IPS DF 4.7 (cell line): ENCODE data around the gene TAS1R3.

Experiments used
- DNase-seq: peaks from one replicate; pipeline ENCODE4 v3.0.0-alpha.2; 2013; ENCODE audit warnings: low spot score; ENCODE audit errors: extremely low read depth

TAS1R3 gene

DNA sequence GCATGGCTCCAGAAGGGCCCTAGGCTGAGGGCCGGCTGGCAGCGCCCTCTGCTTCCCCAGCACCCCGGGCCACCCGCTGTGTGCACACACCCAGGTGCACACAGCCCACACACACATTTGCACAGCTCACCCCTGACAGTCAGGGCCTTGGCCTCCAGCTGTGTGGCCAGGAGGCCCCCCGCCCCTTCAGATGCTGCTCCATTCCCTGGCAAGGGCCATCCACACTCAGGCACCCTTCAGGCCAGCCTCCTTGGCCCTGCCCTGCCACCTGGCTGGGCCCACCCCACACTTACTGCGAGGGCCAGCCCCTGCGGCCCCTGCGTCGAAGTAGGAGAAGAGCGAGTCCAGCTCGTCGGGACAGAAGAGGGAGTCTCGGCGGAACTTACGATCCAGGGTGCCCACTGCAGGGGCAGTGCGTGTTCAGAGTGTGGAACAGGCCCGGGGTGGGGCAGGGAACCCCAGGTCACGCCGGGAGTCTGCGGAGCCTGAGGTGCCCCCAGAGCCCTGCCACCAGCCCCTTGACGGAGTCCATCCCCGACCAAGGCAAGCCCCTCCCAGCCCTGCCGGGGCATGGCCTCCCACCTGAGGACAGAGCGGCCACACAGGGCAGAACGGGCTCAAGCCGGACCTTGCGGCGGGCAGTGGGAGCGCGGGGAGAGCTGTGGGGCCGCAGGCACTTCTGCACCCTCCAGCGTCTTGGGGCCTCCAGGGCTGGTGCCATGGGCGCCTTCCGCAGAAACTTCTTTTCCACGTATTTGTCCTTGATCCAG lies 35.7 kb upstream of the TAS1R3 start:
- DNase-seq, result no peak

GRCh38 chr1:1296070-1297061 lies 34.7 kb upstream of the TAS1R3 start:
- no peak for DNase-seq

- no peak for DNase-seq
Observed at GRCh38 chr1:1297802-1298424, 33.2 kb upstream of the TAS1R3 start.

- DNase-seq, result no peak
Observed at GRCh38 chr1:1298861-1299685, 32.0 kb upstream of the TAS1R3 start.

DNA sequence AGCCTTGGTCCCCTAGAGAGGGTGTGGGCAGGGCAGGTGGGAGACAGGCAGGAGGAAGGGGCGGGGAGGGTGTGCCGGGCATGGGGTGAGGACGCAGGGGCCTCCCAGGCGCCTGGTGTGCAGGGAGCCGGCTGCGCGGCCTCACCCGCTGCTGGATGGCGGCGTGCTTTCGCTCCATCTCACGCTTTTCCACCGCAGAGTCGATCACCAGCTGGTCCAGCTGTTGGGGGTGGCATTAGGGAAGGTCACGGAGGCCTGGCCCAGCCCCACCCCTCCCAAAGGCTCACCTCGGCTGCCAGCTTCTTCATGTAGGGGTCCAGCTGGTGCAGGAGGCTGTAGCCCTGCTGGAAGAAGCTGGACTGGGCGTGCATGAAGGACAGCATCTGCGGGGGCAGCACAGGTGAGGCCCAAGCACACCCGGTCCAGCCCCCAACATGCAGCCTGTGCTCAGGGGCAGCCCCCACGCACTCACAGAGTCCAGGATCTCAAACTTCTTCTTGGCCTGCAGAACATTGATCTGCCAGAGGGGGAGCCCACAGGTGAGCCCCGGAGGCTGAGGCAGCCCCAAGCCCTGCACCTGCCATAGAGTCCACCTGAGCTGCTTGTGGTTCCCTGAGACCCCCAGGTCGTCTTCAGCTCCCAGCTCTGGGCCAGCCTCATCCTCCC lies 31.3 kb upstream of the TAS1R3 start:
- DNase-seq, result no peak

DNA sequence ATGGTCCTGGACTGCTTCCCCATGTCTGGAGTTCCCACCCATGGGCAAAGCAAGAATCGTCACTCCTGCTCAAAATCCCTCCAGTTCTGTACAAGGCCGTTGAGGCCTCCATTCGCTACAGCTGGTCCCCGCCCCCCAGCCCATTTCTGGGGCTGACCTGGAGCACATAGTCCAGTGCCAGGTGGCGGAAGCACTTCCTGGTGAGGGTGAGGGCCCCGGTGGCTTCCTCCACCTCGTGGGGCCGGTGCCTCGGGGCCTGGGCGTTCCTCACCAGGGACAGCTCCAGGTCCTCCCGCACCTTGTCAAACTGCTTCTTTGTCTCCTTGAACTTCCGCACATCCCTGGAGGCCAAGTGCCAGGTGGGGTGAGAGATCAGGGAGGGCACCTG lies 30.7 kb upstream of the TAS1R3 start:
- DNase-seq, result no peak

DNA sequence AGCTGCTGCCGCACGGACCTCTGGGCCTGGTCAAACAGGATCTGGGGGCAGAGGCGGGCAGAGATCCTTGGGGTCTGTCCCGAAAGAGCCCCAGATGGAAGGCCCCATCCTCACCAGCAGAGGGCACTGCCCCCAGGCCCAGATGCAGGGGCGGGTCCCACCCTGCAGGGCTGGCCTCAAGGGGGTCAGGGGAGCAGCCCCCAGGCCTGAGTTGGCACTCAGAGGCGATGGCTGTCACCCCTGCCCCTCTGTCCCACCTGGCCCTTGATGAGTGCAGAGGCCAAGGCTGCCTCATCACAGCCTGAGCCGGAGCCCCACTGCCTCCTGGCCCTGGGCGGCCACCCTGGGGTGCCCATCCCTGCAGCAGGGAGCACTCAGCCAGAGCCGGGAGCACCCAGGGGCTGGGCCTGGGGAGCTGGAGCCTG lies 29.1 kb upstream of the TAS1R3 start:
- no peak for DNase-seq

DNA sequence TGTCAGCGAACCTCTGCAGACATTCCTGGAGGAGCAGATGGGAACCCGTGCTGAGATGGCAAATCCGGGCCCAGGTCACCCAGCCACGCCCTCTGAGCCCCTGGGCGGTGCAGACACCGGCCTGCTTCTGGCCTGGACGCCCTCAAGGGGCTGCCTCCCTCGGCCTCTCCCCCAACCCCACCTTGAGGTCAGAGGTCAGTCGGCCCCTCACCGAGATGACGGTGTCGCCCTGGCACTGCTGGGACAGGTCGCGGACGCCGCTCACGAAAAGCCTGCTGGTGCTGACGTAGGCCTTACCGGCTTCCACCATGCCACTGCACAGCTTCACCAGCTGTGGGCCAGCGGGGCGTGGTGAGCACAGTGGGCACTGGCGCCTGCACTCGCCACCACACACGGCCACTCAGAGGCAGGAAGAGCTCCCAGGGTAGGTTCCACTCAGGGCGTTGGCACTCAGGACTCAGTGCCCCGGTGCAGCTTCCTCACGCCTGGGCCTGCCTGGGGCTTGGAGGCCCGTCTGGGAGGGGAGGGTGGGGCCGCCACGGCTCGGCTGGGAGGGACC lies 28.1 kb upstream of the TAS1R3 start:
- DNase-seq, result no peak

DNA sequence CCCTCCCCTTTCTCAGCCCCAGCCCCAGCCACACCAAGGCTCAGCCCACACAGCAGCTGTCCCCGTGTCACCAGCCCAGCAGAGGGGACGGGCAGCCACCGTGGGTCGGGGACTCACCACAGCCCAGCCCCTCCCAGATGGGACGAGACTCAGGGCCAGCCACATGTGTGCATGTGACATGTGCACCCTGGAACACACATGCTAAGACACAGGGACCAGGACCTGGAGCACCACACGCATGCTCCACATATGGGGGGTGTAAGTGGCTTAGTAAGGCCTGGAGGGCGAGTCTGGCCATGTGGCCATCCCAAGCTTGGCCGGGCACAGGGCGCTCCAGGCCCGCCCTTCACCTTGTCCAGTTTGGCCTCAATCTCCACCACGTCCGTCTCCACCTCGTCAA lies 27.3 kb upstream of the TAS1R3 start:
- no peak for DNase-seq

GRCh38 chr1:1304331-1305299 lies 26.5 kb upstream of the TAS1R3 start:
- no peak for DNase-seq

DNA sequence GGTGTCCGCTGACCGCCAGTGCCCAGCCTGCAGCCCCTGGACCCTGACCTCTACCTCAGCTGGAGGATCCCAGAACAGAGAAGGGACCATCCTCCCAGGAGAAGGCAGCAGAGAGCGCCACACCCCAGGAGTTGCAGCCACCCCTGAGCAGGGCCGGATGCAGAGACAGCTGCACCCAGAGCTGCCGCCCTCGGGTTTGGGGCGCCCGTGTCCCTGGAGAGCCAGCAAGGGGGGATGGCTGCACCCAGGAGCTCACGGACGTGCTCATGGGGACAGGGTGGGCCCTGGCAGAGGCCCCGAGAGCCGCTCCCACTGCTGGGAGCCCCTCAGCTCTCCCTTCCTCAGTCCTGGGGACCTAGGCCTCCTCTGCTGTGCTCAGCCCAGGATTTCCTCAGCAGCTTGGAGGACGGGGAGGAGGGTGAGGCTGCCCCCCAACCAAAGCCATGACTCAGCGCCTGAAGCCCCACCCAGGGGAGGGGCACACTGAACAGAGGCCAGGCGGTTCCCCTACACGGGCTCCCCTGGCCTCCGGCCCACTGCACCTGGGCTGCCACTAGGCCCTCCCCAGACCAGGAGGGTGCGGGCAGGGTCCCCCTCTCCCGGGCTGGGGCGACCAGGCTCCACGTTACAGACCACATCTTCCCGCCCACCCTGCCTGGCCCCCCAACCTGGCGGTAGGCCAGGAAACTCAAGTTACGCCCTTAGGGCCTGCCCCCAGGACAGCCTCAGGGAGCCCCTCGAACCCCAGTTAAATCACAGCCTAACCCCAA lies 25.6 kb upstream of the TAS1R3 start:
- DNase-seq, result no peak

DNA sequence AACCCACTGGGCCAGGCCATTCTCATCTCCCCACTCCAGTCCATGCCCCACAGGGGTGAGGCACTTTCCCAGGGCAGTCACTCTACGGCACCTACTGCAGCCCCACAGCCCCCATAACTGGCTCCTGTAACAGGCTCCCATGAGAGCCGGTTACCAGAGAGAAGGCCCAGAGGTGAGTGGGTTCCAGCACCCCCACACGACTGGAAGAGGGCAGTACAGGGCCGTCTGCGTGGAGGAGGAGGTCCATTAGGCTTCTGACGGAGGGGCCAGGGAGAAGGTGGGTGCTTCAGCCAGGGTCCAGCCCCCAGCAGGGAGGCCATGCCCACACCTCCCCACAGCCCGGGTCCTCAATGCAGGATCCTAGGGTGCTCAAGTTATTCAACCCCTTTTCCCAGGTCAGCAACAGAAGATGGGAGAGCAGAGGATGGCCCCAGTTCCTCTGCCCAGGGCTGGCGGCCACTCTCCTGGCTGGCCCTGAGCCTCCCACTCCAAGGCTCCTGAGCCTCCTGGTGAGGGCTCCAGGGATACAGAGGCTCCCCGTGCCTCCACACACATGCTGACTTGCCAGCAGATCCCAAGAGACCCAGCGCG lies 24.9 kb upstream of the TAS1R3 start:
- DNase-seq, result no peak

DNA sequence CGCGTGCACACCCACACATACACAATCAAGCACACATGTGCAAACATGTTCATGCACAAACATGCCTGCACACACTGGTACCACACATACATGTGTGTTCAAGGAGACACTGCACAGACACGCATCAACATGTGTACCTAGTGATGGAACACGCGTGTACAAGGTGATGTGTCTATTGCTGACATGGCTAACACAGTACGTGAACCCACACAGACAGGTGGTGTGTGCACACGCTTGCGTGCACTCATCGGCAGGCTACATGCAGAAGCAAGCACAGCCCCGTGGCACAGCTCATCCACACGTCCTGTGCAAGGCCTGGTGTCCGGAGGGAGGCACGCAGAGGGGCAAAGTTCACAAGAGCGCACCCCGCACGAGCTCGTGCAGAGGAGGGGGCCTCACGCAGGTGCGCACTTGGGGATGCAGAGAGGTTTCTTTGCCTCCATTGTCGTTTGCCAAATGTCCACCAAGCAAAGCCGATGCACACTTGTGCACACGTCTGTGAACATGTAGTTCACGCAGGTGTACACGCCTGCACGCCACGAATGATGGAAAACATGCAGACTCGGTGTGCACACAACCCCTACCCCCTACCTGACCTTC lies 24.3 kb upstream of the TAS1R3 start:
- no peak for DNase-seq

GRCh38 chr1:1307261-1307922 lies 23.7 kb upstream of the TAS1R3 start:
- DNase-seq, result no peak

- no peak for DNase-seq
Observed at GRCh38 chr1:1307923-1308755, 22.9 kb upstream of the TAS1R3 start, which contains the start of the genes ACAP3 and PUSL1. Gene ACAP3 (minus strand): TSS chr1:1307930. CDS start chr1:1307815, 115 bp downstream. Gene PUSL1 (plus strand): TSS chr1:1308597. CDS start chr1:1308644, 47 bp downstream.

DNA sequence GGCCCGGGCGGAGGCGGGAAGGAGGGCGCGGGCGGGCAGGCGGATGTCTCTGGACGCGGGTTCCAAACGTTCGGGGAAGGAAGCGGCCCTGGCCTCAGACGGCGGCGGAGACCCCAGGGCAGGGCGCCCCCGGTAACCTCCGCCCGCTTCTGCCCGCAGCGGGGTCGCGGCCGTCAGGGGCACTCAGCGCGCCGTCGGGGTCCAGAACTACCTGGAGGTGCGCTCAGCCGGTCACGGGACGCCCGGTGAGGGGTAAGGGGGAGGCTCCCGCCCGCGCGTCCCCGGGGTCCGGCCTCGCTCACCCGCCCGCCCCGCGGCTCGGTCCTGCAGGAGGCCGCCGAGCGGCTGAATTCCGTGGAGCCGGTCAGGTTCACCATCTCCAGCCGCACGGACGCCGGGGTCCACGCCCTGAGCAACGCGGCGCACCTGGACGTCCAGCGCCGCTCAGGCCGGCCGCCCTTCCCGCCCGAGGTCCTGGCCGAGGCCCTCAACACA lies 22.3 kb upstream of the TAS1R3 start:
- no peak for DNase-seq
